Panc1 (cell line): ENCODE data around the gene CD96. TPM values are rescaled to one million over a fixed set of nuclear protein-coding genes. Genes with fewer than 3 reads are reported as not detected.
"Not testable (repeated sequence)": the region's sequence is repeated elsewhere in the genome, so short reads cannot be mapped to it uniquely, and the experiment has no call there.

ENCODE experiments used
- ATAC-seq: fragments of 200-7000 bp; cut with Tn5 transposase; 2 replicates; pipeline ENCODE4 v1.9.1; 2020; ENCODE audit warnings: mild to moderate bottlenecking, moderate library complexity
- BruUV-seq: library from RNA; stranded (reverse); fragments of 400-500 nt; replicated peaks from 2 replicates; lab custom pipeline; 2021; lab: Mats Ljungman, UMichigan
- CTCF ChIA-PET: fragments of 300-600 bp; sonication (Branson Sonifier 250); formaldehyde crosslinking; loops from one replicate; lab custom pipeline; 2022; ENCODE audit warnings: antibody characterized with exemption; lab: Charles Lee
- POLR2A ChIA-PET: fragments of 300-600 bp; sonication (Branson Sonifier 250); formaldehyde crosslinking; loops from one replicate; lab custom pipeline; 2022; ENCODE audit warnings: antibody characterized with exemption; lab: Charles Lee
- DNase-seq: peaks from one replicate; pipeline ENCODE4 v3.0.0-alpha.2; 2010; ENCODE audit warnings: low read depth, low spot score
- H3K27ac ChIP-seq: 2 replicates; pipeline ENCODE4 v1.5.1; 2011; ENCODE audit warnings: mild to moderate bottlenecking, low read length, inconsistent platforms
- H3K27me3 ChIP-seq: fragments of 200-500 bp; sonication (Bioruptor generic); 2 replicates; pipeline ENCODE4 v1.6.0; 2014; ENCODE audit warnings: low read length, inconsistent platforms; ENCODE audit not compliant: control insufficient read depth, insufficient read depth
- H3K36me3 ChIP-seq: fragments of 200-500 bp; sonication (Bioruptor generic); 2 replicates; pipeline ENCODE4 v1.5.1; 2014; ENCODE audit warnings: inconsistent platforms, mild to moderate bottlenecking, low read length, moderate library complexity; ENCODE audit not compliant: control insufficient read depth, insufficient read depth
- H3K4me1 ChIP-seq: 2 replicates; pipeline ENCODE4 v1.5.1; 2011; ENCODE audit warnings: inconsistent platforms, mild to moderate bottlenecking, low read length, moderate library complexity; ENCODE audit not compliant: control insufficient read depth, insufficient read depth
- H3K4me3 ChIP-seq, 2 experiments: 2 replicates each; pipeline ENCODE4 v1.5.1; 2011 to 2012; ENCODE audit warnings: low read depth in 2 of 2, low read length in 2 of 2, mild to moderate bottlenecking in 2 of 2, inconsistent platforms in 1 of 2, moderate library complexity in 1 of 2
- H3K9me3 ChIP-seq: fragments of 200-500 bp; sonication (Bioruptor generic); 2 replicates; pipeline ENCODE4 v1.5.1; 2014; ENCODE audit warnings: low read depth, mild to moderate bottlenecking, inconsistent platforms, low read length, moderate library complexity; ENCODE audit not compliant: control insufficient read depth, insufficient read depth
- CTCF ChIP-seq: fragments of 450-650 bp; IDR thresholded peaks from 2 replicates; pipeline ENCODE4 v1.5.1; 2017; ENCODE audit warnings: mild to moderate bottlenecking
- POLR2AphosphoS5 ChIP-seq: IDR thresholded peaks from 2 replicates; pipeline ENCODE4 v1.6.1; 2012; ENCODE audit warnings: mild to moderate bottlenecking, low read depth, low read length, moderate library complexity
- REST ChIP-seq, 2 experiments: IDR thresholded peaks; 2 replicates each; pipeline ENCODE4 v1.6.1; 2011 to 2012; ENCODE audit warnings: low read depth in 2 of 2, control low read depth in 1 of 2, low read length in 1 of 2, mild to moderate bottlenecking in 1 of 2, moderate library complexity in 1 of 2; ENCODE audit not compliant: insufficient read depth in 1 of 2
- SIN3A ChIP-seq: IDR thresholded peaks from 2 replicates; pipeline ENCODE4 v1.6.1; 2012; ENCODE audit warnings: low read depth, mild to moderate bottlenecking, low read length, moderate library complexity, borderline replicate concordance; ENCODE audit not compliant: insufficient read depth
- TCF7L2 ChIP-seq: IDR thresholded peaks from 2 replicates; pipeline ENCODE4 v1.6.1; 2011; ENCODE audit warnings: mild to moderate bottlenecking, low read depth, low read length, inconsistent platforms
- in situ Hi-C: cut with HindIII; loops from 2 replicates; pipeline ENCODE4 v1.10.0; 2016; ENCODE audit warnings: low sequenced_read_pairs, low pct_unique_long_range_greater_than_20kb
- intact Hi-C: fragments of 100-400 bp; cut with micrococcal nuclease; formaldehyde crosslinking; loops from one replicate; pipeline ENCODE4 v1.10.0; 2022; ENCODE audit not compliant: unreplicated experiment
- total RNA-seq: library from RNA; stranded (reverse); gene quantifications from one replicate; pipeline ENCODE4 v1.2.1, GENCODE V29; 2021; ENCODE audit not compliant: unreplicated experiment

The CD96 gene
- total RNA-seq, 1 experiment from 2014 or later, result not detected

GRCh38 chr3:111519178-111519855 lies 22.7 kb upstream of the CD96 start:
- in situ Hi-C loops (no loop called here), intact Hi-C loops (no loop called here)
- no peak for ATAC-seq
- no peaks in the 10 kb centered on the region for H3K36me3 ChIP-seq
- no peaks in the 10 kb centered on the region; the same call in 1 of the 2 replicates for H3K9me3 ChIP-seq
- H3K4me1 ChIP-seq, result no peaks in the 10 kb centered on the region
- H3K4me3 ChIP-seq, result no peak overlapping the region
- CTCF ChIA-PET, result no interaction called here
- POLR2A ChIA-PET, result no interaction called here
- no TSS peak for BruUV-seq
- H3K27ac ChIP-seq, result no peak overlapping the region
- TF ChIP-seq REST (IDR thresholded peaks at IDR 0.05; ENCODE audit: insufficient read depth in 1 of 2, low read depth in 2 of 2, low read length in 1 of 2) (no peak), POLR2AphosphoS5 (no peak), TCF7L2 (no peak), SIN3A (no peak), CTCF (no peak)
- no peak for DNase-seq
- H3K27me3 ChIP-seq, result no peaks in the 10 kb centered on the region

GRCh38 chr3:111521891-111522290 lies 20.1 kb upstream of the CD96 start:
- CTCF ChIA-PET, result no interaction called here
- intact Hi-C loops (no loop called here), in situ Hi-C loops (no loop called here)

GRCh38 chr3:111524486-111524885 lies 17.5 kb upstream of the CD96 start:
- BruUV-seq, H3K36me3 ChIP-seq, ATAC-seq, H3K27me3 ChIP-seq, POLR2A ChIA-PET, CTCF ChIA-PET, H3K27ac ChIP-seq, in situ Hi-C loops, DNase-seq, H3K4me1 ChIP-seq, H3K4me3 ChIP-seq, intact Hi-C loops, H3K9me3 ChIP-seq: not testable (repeated sequence)

More at GRCh38 chr3:111521891-111522290, 20.1 kb upstream of the CD96 start:
- no peak for TF ChIP-seq TCF7L2
- BruUV-seq, result no TSS peak
- no peak overlapping the region for H3K27ac ChIP-seq
- no peak overlapping the region for H3K4me3 ChIP-seq
- no peaks in the 10 kb centered on the region for H3K36me3 ChIP-seq
- H3K9me3 ChIP-seq, result no peaks in the 10 kb centered on the region; the same call in 1 of the 2 replicates
- POLR2A ChIA-PET, result no interaction called here
- ATAC-seq (no peak), DNase-seq (no peak)
- no peaks in the 10 kb centered on the region for H3K27me3 ChIP-seq
- H3K4me1 ChIP-seq, result no peaks in the 10 kb centered on the region
